ENCODE data around the gene PTPN18. TPM values are rescaled to one million over a fixed set of nuclear protein-coding genes. Genes with fewer than 3 reads are reported as not detected.
A peak's percentile ranks its signal among the peaks of the same experiment; 100 is the strongest.
"Not testable (repeated sequence)": the region's sequence is repeated elsewhere in the genome, so short reads cannot be mapped to it uniquely, and the experiment has no call there.

PTPN18 gene, protein sequence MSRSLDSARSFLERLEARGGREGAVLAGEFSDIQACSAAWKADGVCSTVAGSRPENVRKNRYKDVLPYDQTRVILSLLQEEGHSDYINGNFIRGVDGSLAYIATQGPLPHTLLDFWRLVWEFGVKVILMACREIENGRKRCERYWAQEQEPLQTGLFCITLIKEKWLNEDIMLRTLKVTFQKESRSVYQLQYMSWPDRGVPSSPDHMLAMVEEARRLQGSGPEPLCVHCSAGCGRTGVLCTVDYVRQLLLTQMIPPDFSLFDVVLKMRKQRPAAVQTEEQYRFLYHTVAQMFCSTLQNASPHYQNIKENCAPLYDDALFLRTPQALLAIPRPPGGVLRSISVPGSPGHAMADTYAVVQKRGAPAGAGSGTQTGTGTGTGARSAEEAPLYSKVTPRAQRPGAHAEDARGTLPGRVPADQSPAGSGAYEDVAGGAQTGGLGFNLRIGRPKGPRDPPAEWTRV
- polyA plus RNA-seq (ENCODE audit: low read depth in 6 of 6): 10 to 100 TPM; 57.8 to 83.3 (median 68.5) TPM

DNA sequence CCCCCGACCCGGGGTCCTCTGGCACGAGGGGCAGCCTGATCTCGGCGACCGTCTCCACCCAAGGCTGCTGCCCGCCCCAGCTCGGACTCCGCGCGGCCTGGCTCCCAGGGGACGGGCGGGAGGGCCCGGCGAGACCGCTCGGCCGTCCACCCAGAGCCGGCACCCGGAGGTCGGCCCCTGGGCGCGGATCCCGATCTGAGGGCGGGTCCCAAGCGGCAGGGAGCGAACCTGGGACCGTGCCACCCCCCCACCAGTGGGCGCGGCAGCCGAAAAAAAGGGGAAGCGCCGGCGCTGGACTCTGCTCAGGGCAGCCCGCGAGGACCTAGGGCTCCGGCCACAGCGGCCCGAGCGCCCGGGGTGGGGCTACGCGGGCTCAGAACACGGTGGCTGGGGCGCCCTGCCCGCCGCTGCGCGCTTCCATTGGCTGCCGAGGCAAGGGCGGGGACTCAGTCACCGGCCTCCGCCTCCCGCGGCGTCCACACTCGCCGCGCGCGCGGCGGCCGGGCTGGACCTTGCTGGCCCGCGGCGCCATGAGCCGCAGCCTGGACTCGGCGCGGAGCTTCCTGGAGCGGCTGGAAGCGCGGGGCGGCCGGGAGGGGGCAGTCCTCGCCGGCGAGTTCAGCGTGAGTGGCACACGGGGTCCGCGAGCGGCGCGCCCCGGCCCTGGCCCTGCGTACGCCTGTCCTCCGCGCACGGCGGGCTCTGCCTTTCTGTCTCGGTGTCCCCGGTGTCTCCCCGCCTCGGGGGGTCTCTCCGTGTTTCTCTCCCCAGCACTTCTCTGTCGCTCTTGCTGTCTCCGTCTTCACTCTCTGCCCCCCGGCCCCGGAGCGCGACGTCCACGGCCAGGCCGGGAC lies at the start of gene PTPN18:
Gene PTPN18 (plus strand): TSS at position 479 of the 854 bp plus-strand sequence. CDS start 52 bp downstream, at position 531.
- peaks cover 0 to 11% (median 0%) of the 10 kb centered on the region in 3 donors for H3K27me3 Mint-ChIP-seq
- H3K4me1 Mint-ChIP-seq: peaks cover 23 to 29% (median 25%) of the 10 kb centered on the region in 3 donors
- peak; percentile 87 to 89 for ATAC-seq (ENCODE audit: low read depth in 2 of 2)
- no peaks in the 10 kb centered on the region for H3K36me3 Mint-ChIP-seq
- H3K27ac Mint-ChIP-seq: peak within 1 kb of the TSS in 3 of 6 donors; percentile 47 to 78 (median 72)
- peak; percentile 51 for DNase-seq
- peaks cover 0 to 4% (median 0%) of the 10 kb centered on the region in 7 donors for H3K9me3 Mint-ChIP-seq
- peak within 1 kb of the TSS; percentile 77 to 93 (median 86) for H3K4me3 Mint-ChIP-seq

DNA sequence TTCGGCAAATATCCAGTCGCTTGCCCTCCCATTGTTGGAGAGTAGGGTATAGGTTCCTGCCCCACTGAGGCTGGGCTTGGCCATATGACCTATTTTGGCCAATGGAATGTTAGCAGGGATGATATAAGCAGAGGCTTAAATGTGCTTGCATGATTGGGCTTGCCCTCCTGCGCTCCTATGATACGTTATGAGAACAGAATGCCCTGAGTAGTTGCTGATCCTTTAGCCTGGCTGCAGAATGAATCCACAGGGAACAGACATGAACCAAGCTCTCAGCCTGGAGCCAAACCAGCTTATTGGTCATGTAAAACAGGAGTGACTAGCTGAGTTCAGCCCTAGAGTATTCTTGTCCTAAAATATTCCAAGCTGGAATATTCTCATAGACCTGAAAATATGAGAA lies 48.0 kb upstream of the PTPN18 start:
- peaks cover 6 to 9% (median 8%) of the 10 kb centered on the region in 3 donors for H3K27me3 Mint-ChIP-seq
- no peak for DNase-seq
- no peaks in the 10 kb centered on the region for H3K36me3 Mint-ChIP-seq
- H3K27ac Mint-ChIP-seq: no peak overlapping the region
- H3K4me3 Mint-ChIP-seq: no peak overlapping the region
- ATAC-seq (ENCODE audit: low read depth in 2 of 2): no peak
- H3K9me3 Mint-ChIP-seq: no peaks in the 10 kb centered on the region
- H3K4me1 Mint-ChIP-seq: no peaks in the 10 kb centered on the region

DNA sequence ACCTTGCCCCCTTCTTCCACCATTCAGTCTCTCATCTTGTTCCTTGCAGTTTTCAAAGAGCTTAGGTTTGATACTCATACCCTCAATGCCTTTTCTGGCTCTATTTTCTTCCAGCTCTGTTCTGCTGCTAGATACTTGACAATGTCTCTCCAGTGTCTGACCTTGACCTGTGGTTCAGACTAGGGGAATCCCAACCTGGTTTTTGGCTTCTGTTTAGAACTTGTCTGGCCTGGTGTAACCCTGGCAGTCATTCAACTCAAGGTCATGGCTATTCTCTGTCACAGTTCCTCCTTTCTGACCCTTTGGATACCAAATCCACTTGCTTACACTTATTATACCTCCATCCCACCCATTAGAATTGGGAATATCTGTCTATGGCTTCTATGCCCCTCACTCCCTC lies 45.0 kb upstream of the PTPN18 start:
- Mint-ChIP-seq H3K4me1 (no peaks in the 10 kb centered on the region), H3K27me3 (peaks cover 4 to 18% (median 15%) of the 10 kb centered on the region in 3 donors), H3K4me3 (no peak overlapping the region), H3K36me3 (no peaks in the 10 kb centered on the region), H3K27ac (no peak overlapping the region), H3K9me3 (no peaks in the 10 kb centered on the region)
- DNase-seq (no peak), ATAC-seq (ENCODE audit: low read depth in 2 of 2) (no peak)

DNA sequence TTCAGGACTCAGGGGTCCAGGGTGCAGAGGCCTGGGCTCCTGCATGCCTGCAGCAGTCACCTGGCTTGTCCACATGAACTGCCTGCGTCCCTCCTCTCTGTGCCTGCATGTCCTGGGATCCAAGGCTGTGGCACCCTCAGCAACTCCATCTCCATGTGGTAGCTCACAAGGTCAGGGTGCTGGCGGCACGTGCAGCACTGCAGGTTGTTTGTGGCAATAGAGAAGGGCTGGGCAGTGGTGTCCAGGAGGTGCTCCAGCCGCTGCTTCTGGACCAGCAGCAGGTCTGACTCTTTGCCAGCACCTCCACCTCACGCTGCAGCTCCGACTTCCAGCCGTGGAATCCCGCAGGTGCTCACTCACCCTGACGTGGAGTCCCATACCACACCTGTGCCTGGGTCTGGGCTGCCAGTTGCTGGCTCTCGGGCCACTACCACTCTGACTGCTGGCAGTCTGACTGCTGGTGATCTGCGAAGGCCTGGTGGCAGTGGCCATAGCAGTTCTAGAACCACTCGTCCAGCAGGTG lies 42.0 kb upstream of the PTPN18 start:
- Mint-ChIP-seq H3K36me3 (no peaks in the 10 kb centered on the region), H3K27me3 (peaks cover 1 to 24% (median 15%) of the 10 kb centered on the region in 3 donors), H3K4me1 (no peaks in the 10 kb centered on the region), H3K9me3 (no peaks in the 10 kb centered on the region), H3K27ac (no peak overlapping the region), H3K4me3 (no peak overlapping the region)
- ATAC-seq (ENCODE audit: low read depth in 2 of 2): no peak
- DNase-seq: no peak

DNA sequence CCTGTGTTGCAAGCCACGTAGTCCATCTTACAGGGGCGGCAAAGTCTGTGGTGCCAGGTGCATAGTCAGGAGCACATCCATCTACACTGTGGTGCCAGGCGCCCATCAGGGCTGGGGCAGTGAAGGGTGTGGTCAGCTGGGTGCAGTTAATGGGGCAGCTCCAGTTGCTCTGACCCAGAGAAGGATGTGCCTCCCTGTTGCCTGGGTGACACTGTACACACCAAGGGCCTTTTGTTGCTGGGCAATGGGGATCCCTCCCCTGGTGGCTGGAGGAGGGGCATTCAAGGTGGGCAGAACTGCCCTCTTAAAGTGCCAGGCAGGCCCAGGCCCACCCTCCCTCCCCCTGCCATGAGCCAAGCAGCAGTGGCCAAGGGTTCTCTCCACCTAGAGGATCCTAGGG lies 41.5 kb upstream of the PTPN18 start:
- no peak overlapping the region for H3K4me3 Mint-ChIP-seq
- no peaks in the 10 kb centered on the region for H3K9me3 Mint-ChIP-seq
- no peaks in the 10 kb centered on the region for H3K36me3 Mint-ChIP-seq
- H3K4me1 Mint-ChIP-seq: no peaks in the 10 kb centered on the region
- ATAC-seq (ENCODE audit: low read depth in 2 of 2) (no peak), DNase-seq (no peak)
- peaks cover 0 to 29% (median 20%) of the 10 kb centered on the region in 3 donors for H3K27me3 Mint-ChIP-seq
- no peak overlapping the region for H3K27ac Mint-ChIP-seq

DNA sequence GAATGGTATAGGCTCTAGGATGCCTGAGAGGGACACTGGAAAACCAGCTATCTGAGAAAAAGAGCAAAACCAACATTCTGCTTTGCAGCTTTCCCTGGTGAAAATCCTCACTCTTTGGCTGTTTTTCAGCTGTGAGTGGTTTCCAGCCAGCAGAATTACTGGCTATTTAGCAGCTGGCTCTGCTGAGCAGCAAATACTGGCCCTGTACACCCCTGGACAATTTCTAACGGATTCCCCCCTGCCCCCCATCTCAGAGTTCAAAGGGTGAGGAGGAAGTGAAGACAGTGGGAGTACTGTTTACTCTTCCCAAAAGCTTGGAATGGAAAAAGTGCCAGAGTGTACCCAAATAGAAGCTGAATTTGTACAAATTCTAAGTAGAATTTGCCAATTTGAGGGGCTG lies 39.3 kb upstream of the PTPN18 start:
- DNase-seq: no peak
- Mint-ChIP-seq H3K27me3 (peaks cover 3 to 35% (median 28%) of the 10 kb centered on the region in 3 donors), H3K4me1 (no peaks in the 10 kb centered on the region), H3K9me3 (no peaks in the 10 kb centered on the region), H3K4me3 (no peak overlapping the region), H3K27ac (no peak overlapping the region), H3K36me3 (no peaks in the 10 kb centered on the region)
- ATAC-seq (ENCODE audit: low read depth in 2 of 2): no peak

DNA sequence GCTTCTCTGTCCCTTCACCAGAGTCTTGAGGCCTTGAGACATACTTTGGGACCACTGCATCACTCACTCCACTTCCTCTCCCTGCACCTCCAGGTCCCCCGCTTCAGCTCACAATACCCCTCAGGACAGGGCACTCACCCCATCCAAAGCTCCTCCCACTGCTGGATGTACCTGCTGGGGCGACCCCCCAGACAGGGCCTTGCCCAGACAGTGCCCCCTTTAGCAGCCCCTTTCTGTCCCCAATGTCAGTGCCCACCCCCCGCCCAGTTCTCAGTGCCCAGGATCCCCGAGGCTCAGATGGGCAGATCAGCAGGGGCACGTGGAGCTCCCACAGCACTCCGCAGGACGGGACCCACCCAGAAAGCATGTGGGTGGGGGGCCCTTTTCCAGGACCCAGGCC lies 37.0 kb upstream of the PTPN18 start:
- ATAC-seq (ENCODE audit: low read depth in 2 of 2): no peak
- H3K27ac Mint-ChIP-seq: no peak overlapping the region
- no peak for DNase-seq
- no peaks in the 10 kb centered on the region for H3K4me1 Mint-ChIP-seq
- H3K9me3 Mint-ChIP-seq: no peaks in the 10 kb centered on the region
- H3K4me3 Mint-ChIP-seq: no peak overlapping the region
- no peaks in the 10 kb centered on the region for H3K36me3 Mint-ChIP-seq
- H3K27me3 Mint-ChIP-seq: peaks cover 13 to 47% (median 39%) of the 10 kb centered on the region in 3 donors

DNA sequence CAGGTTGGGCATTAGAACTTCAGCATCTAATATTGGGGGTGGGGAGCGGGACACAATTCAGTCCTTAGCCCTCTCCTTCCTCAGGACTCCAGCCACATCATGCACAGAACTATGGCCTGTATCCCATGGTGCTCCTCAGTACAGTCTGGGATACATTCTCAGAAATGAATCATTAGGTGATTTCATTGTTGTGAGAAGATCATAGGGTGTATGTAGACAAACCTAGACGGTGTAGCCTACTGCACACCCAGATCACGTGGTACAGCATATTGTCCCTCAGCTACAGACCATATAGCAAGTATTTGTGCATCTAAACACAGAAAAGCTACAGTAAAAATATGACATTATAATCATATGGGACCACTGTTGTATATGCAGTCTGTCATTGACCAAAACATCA lies 36.3 kb upstream of the PTPN18 start:
- Mint-ChIP-seq H3K27ac (no peak overlapping the region), H3K4me3 (no peak overlapping the region), H3K4me1 (no peaks in the 10 kb centered on the region), H3K9me3 (no peaks in the 10 kb centered on the region), H3K36me3 (no peaks in the 10 kb centered on the region), H3K27me3 (peaks cover 20 to 53% (median 45%) of the 10 kb centered on the region in 3 donors)
- DNase-seq (no peak), ATAC-seq (ENCODE audit: low read depth in 2 of 2) (no peak)

DNA sequence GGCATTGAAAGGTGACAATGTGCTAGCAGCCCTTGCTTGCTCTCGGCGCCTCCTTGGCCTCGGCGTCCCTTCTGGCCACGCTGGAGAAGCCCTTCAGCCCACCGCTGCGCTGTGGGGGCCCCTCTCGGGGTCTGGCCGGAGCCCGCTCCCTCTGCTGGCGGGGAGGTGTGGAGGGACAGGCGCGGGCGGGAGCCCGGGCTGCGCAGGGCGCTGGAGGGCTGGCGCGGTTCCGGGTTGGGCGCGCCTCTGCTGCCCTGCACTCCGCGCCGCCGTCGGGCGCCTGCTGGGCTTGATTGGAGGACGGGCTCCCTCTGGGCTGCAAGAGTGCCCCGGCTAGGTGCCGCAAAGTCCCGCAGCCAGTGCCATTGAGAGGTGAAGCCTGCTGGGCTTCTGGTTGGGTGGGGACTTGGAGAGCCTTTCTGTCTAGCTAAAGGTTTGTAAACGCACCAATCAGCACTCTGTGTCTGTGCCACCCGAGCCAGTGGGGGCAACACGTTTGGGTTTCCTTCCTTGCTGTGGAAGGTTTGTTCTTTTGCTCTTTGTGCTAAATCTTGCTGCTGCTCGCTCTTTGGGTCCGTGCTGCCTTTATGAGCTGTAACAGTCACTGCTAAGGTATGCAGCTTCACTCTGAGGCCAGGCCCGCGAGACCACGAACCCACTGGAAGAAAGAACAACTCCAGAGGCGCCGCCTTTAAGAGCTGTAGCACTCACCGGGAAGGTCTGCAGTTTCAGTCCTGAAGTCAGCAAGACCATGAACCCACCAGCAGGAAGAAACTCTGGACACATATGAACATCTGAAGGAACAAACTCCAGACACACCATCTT lies 27.9 kb upstream of the PTPN18 start:
- H3K27me3 Mint-ChIP-seq: peaks cover 43 to 75% (median 55%) of the 10 kb centered on the region in 3 donors
- H3K36me3 Mint-ChIP-seq: no peaks in the 10 kb centered on the region
- ATAC-seq (ENCODE audit: low read depth in 2 of 2) (no peak), DNase-seq (no peak)
- H3K9me3 Mint-ChIP-seq: no peaks in the 10 kb centered on the region
- no peak overlapping the region for H3K4me3 Mint-ChIP-seq
- H3K4me1 Mint-ChIP-seq: peaks cover 3 to 8% (median 7%) of the 10 kb centered on the region in 3 donors
- H3K27ac Mint-ChIP-seq: no peak overlapping the region

DNA sequence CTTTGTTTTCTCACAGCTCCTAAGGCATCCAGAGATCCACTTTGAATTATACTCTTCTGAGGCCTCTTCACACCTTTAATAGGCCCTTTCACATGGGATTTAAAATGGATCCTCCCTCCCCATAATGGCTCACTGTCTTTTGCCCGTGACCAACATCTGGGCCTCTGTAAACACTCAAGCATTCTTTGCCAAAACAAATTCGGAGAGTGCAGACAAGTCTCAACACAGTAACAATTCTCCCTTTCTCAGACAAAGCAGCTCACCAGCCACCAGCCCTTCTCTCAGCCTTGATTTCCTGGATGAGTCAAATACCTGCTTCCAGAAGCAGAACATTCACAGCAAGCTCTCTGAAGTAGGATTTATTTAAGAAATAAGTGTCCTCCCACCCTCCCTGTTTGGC lies 27.1 kb upstream of the PTPN18 start:
- H3K27me3 Mint-ChIP-seq: peaks cover 38 to 68% (median 50%) of the 10 kb centered on the region in 3 donors
- DNase-seq (no peak), ATAC-seq (ENCODE audit: low read depth in 2 of 2) (no peak)
- no peak overlapping the region for H3K27ac Mint-ChIP-seq
- no peaks in the 10 kb centered on the region for H3K36me3 Mint-ChIP-seq
- no peaks in the 10 kb centered on the region for H3K9me3 Mint-ChIP-seq
- peaks cover 3 to 8% (median 7%) of the 10 kb centered on the region in 3 donors for H3K4me1 Mint-ChIP-seq
- H3K4me3 Mint-ChIP-seq: no peak overlapping the region

DNA sequence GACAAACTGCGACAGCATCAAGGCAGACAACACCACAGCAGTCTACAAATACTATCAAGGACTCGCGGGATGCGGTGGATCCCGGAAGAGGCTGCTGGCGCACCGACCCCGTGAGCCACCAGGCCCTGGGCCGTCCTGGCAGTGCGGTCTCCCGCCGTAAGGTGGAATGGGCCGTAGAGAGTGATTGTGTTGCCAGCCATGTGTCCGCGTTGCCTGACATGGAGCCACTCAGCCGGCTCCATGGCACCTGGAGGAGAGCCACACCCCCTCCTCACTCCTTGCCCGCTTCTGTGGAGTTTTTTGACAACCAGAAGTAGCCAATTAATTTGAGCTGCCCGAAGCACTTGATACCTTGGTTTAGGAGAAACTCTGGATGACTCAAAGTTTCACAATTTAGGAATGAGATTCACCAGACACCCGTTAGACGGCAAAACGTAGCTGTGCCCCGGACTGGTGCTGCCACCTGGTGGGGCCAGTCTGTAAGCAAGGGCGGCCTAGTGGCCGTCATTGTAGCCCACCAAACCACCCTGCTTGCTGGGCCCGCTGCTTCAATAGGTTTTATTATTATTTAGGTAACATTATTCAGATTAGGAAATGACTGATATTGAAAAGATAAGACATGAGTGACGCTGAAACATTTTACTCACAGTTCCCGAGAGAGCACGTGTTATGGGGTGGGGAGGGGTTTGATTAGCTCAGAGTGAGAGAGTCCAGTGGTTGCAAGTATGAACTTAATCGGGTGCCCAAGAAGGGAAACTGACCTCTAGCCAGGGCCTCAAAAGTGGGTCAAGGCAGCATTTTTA lies 23.4 kb upstream of the PTPN18 start:
- peak overlapping the region in 2 of 6 donors; percentile 14 to 39 for H3K27ac Mint-ChIP-seq
- ATAC-seq (ENCODE audit: low read depth in 2 of 2): peak; percentile 90 to 96
- H3K4me3 Mint-ChIP-seq: peak overlapping the region in 5 of 8 donors; percentile 46 to 57 (median 53)
- H3K9me3 Mint-ChIP-seq: peaks cover 0 to 15% (median 0%) of the 10 kb centered on the region in 7 donors
- peak; percentile 64 for DNase-seq
- peaks cover 3 to 15% (median 7%) of the 10 kb centered on the region in 3 donors for H3K4me1 Mint-ChIP-seq
- no peaks in the 10 kb centered on the region for H3K36me3 Mint-ChIP-seq
- peaks cover 15 to 44% (median 32%) of the 10 kb centered on the region in 3 donors for H3K27me3 Mint-ChIP-seq

DNA sequence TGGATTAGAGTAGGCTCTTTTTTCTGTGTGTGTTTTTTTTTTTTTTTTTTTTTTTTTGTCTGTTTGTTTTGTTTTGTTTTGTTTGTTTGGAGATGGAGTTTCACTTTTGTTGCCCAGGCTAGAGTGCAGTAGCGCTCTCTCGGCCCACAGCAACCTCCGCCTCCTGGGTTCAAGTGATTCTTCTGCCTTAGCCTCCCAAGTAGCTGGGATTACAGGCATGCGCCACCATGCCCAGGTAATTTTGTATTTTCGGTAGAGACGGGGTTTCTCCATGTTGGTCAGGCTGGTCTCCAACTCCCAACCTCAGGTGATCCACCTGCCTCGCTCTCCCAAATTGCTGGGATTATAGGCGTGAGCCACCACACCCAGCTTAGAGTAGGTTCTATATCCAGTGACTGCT lies 22.6 kb upstream of the PTPN18 start:
- Mint-ChIP-seq H3K4me1 (peaks cover 3 to 15% (median 7%) of the 10 kb centered on the region in 3 donors), H3K9me3 (peaks cover 0 to 15% (median 0%) of the 10 kb centered on the region in 7 donors), H3K27me3 (peaks cover 8 to 39% (median 31%) of the 10 kb centered on the region in 3 donors)
- H3K36me3 Mint-ChIP-seq; DNase-seq; ATAC-seq (ENCODE audit: low read depth in 2 of 2); H3K27ac Mint-ChIP-seq; H3K4me3 Mint-ChIP-seq: not testable (repeated sequence)

Data from naive B cell (primary cell).